HepG2 (cell line): ENCODE measurements around the gene MRNIP. TPM values are rescaled to one million over a fixed set of nuclear protein-coding genes. Genes with fewer than 3 reads are reported as not detected.

Experiments used
- ATAC-seq: fragments of 200-7000 bp; cut with Tn5 transposase; 3 replicates; pipeline ENCODE4 v1.9.1; 2020; ENCODE audit warnings: mild to moderate bottlenecking, moderate library complexity
- BruUV-seq: library from RNA; stranded (reverse); fragments of 400-500 nt; replicated peaks from 2 replicates; lab custom pipeline; 2021; lab: Mats Ljungman, UMichigan
- CTCF ChIA-PET: fragments of 300-600 bp; formaldehyde crosslinking; extraction: SDS; loops from one replicate; lab custom pipeline; 2021; ENCODE audit warnings: low total read pairs, inconsistent platforms, low intra/inter-chr PET ratio; lab: Yijun Ruan, JAX
- POLR2A ChIA-PET: fragments of 350-600 bp; sonication (Branson Sonifier 250); formaldehyde crosslinking; loops from one replicate; lab custom pipeline; 2020; ENCODE audit warnings: antibody characterized with exemption, inconsistent platforms; lab: Yijun Ruan, JAX
- DNase-seq: peaks from one replicate; pipeline ENCODE4 v3.0.0-alpha.2; 2015; ENCODE audit warnings: low spot score
- FAIRE-seq: peaks from 3 replicates; lab custom pipeline; 2011; peaks lifted over from hg19 to GRCh38; lab: Jason Lieb, UNC
- H2AFZ ChIP-seq: one replicate; pipeline ENCODE4 v1.6.1; 2011; ENCODE audit warnings: low read length, inconsistent platforms
- H3K27ac ChIP-seq: fragments of 300-600 bp; 3 replicates; pipeline ENCODE4 v1.8.0; 2011; ENCODE audit warnings: mixed run types, mild to moderate bottlenecking, mixed read lengths, low read length, inconsistent platforms; ENCODE audit not compliant: insufficient read depth; ENCODE audit errors: extremely low read length
- H3K27me3 ChIP-seq, 2 experiments: fragments of 200-600 bp in 1 of 2; 2 replicates in 1 of 2; 3 replicates in 1 of 2; pipeline versions ENCODE4 v1.6.0 to v1.8.0; 2011; ENCODE audit warnings: low read length in 2 of 2, mild to moderate bottlenecking in 2 of 2, moderate library complexity in 2 of 2, inconsistent platforms in 1 of 2; ENCODE audit not compliant: insufficient read depth in 2 of 2, control insufficient read depth in 1 of 2
- H3K36me3 ChIP-seq, 2 experiments: fragments of 200-600 bp in 1 of 2; replicated peaks in 1 of 2; 2 replicates in 1 of 2; 3 replicates in 1 of 2; pipeline versions ENCODE4 v1.5.1 to v1.8.0; 2011; ENCODE audit warnings: low read length in 2 of 2, inconsistent platforms in 1 of 2; ENCODE audit not compliant: insufficient read depth in 2 of 2, control insufficient read depth in 1 of 2
- H3K4me1 ChIP-seq: 2 replicates; pipeline ENCODE4 v1.5.1; 2012; ENCODE audit warnings: low read length, inconsistent platforms; ENCODE audit not compliant: insufficient read depth
- H3K4me2 ChIP-seq: 2 replicates; pipeline ENCODE4 v1.6.0; 2011; ENCODE audit warnings: low read depth, low read length, inconsistent platforms
- H3K4me3 ChIP-seq, 3 experiments: fragments of 200-600 bp in 1 of 3; sonication (generic), shearing (Covaris generic) in 1 of 3; replicated peaks in 1 of 3; 2 replicates each; pipeline ENCODE4 v1.5.1; 2011 to 2016; ENCODE audit warnings: low read length in 3 of 3, inconsistent platforms in 2 of 3, low read depth in 2 of 3, mild to moderate bottlenecking in 2 of 3, control low read depth in 1 of 3, mixed read lengths in 1 of 3; ENCODE audit not compliant: insufficient read depth in 1 of 3
- H3K79me2 ChIP-seq: one replicate; pipeline ENCODE4 v1.6.1; 2011; ENCODE audit warnings: low read length, inconsistent platforms; ENCODE audit not compliant: insufficient read depth
- H3K9ac ChIP-seq: 2 replicates; pipeline ENCODE4 v1.6.0; 2011; ENCODE audit warnings: mild to moderate bottlenecking, low read depth, low read length, inconsistent platforms; ENCODE audit not compliant: insufficient read depth
- H3K9me3 ChIP-seq: 2 replicates; pipeline ENCODE4 v1.5.1; 2012; ENCODE audit warnings: mild to moderate bottlenecking, low read length
- H4K20me1 ChIP-seq: 2 replicates; pipeline ENCODE4 v1.6.0; 2011; ENCODE audit warnings: inconsistent platforms, mild to moderate bottlenecking, low read length, moderate library complexity; ENCODE audit not compliant: insufficient read depth
- AGO2 ChIP-seq: fragments of 200-400 bp; formaldehyde crosslinking; optimal IDR thresholded peaks from 2 replicates; pipeline ENCODE3; 2017; ENCODE audit warnings: mild to moderate bottlenecking, low read depth, low read length, moderate library complexity
- FUBP1 ChIP-seq: sonication (generic); formaldehyde crosslinking; IDR thresholded peaks from 2 replicates; pipeline ENCODE4 v1.5.1; 2020; ENCODE audit warnings: missing genetic modification reagents, mild to moderate bottlenecking, borderline replicate concordance
- KDM6A ChIP-seq: IDR thresholded peaks from 2 replicates; pipeline ENCODE4 v1.6.1; 2016; ENCODE audit warnings: low read depth
- PAF1 ChIP-seq: IDR thresholded peaks from 2 replicates; pipeline ENCODE4 v1.6.1; 2016; ENCODE audit warnings: missing genetic modification reagents, missing compliant biosample characterization
- POGK ChIP-seq: sonication (generic); formaldehyde crosslinking; conservative IDR thresholded peaks from 2 replicates; pipeline ENCODE4 v1.8.0; 2022; ENCODE audit warnings: mild to moderate bottlenecking, moderate library complexity, missing genetic modification reagents
- POGZ ChIP-seq: sonication (generic); formaldehyde crosslinking; IDR thresholded peaks from 2 replicates; pipeline ENCODE4 v1.4.0; 2020; ENCODE audit warnings: mild to moderate bottlenecking, missing genetic modification reagents
- POLR2A ChIP-seq, 2 experiments: IDR thresholded peaks; 2 replicates each; pipeline ENCODE4 v1.6.1; 2011; ENCODE audit warnings: low read depth in 2 of 2, low read length in 2 of 2, mild to moderate bottlenecking in 1 of 2, moderate library complexity in 1 of 2; ENCODE audit not compliant: insufficient read depth in 1 of 2
- POLR2G ChIP-seq: fragments of 200-400 bp; formaldehyde crosslinking; IDR thresholded peaks from 2 replicates; pipeline ENCODE4 v1.6.1; 2018; ENCODE audit warnings: mild to moderate bottlenecking, low read depth, low read length, moderate library complexity
- REL ChIP-seq: sonication (generic); formaldehyde crosslinking; conservative IDR thresholded peaks from 2 replicates; pipeline ENCODE4 v1.8.0; 2022; ENCODE audit warnings: mild to moderate bottlenecking, missing genetic modification reagents, moderate library complexity
- SMAD9 ChIP-seq: sonication (generic); formaldehyde crosslinking; IDR thresholded peaks from 2 replicates; pipeline ENCODE4 v1.5.1; 2020; ENCODE audit warnings: mild to moderate bottlenecking, missing genetic modification reagents
- SP4 ChIP-seq: sonication (generic); formaldehyde crosslinking; IDR thresholded peaks from 2 replicates; pipeline ENCODE4 v1.8.1; 2023; ENCODE audit warnings: mild to moderate bottlenecking, missing genetic modification reagents
- ZBTB38 ChIP-seq: sonication (generic); formaldehyde crosslinking; IDR thresholded peaks from 2 replicates; pipeline ENCODE4 v1.5.1; 2020; ENCODE audit warnings: mild to moderate bottlenecking, missing genetic modification reagents
- ZNF160 ChIP-seq: sonication (generic); formaldehyde crosslinking; IDR thresholded peaks from 2 replicates; pipeline ENCODE4 v1.8.0; 2022; ENCODE audit warnings: mild to moderate bottlenecking, inconsistent platforms, missing genetic modification reagents
- ZNF572 ChIP-seq: sonication (generic); formaldehyde crosslinking; IDR thresholded peaks from 2 replicates; pipeline ENCODE4 v1.5.1; 2020; ENCODE audit warnings: mild to moderate bottlenecking, missing genetic modification reagents
- ZNF687 ChIP-seq: sonication (generic); formaldehyde crosslinking; IDR thresholded peaks from 2 replicates; pipeline ENCODE4 v1.5.1; 2020; ENCODE audit warnings: mild to moderate bottlenecking, missing genetic modification reagents, moderate library complexity
- WGBS: methylation state at CpG from one replicate; pipeline ENCODE4 v1.1.6; 2017; ENCODE audit warnings: low lambda C conversion rate; 5-methylcytosine and 5-hydroxymethylcytosine counted together
- in situ Hi-C: cut with HindIII; loops from 2 replicates; pipeline ENCODE4 v1.10.0; 2017; ENCODE audit warnings: low pct_unique_long_range_greater_than_20kb; ENCODE audit not compliant: extremely low pct_ligation_motif_present
- intact Hi-C: fragments of 100-400 bp; cut with micrococcal nuclease; formaldehyde crosslinking; loops from one replicate; pipeline ENCODE4 v1.10.0; 2022; ENCODE audit not compliant: unreplicated experiment
- polyA plus RNA-seq, 8 experiments: library from polyadenylated mRNA; depleted of rRNA in 3 of 8; stranded (reverse) in 7 of 8; unstranded in 1 of 8; fragments of >200 nt; fragmentation: Illumina TruSeq in 4 of 8; extraction: Trizol in 4 of 8; gene quantifications; 2 replicates each; pipeline versions ENCODE4 v1.2.1 to v1.2.3, GENCODE V29; 2011 to 2016; ENCODE audit warnings: low read depth in 4 of 8, missing spikeins in 1 of 8, mixed read lengths in 1 of 8; ENCODE audit not compliant: insufficient read depth in 1 of 8
- total RNA-seq, 5 experiments: library from RNA; depleted of rRNA; stranded (reverse); fragments of >200 nt; fragmentation: Illumina TruSeq; extraction: Trizol; gene quantifications; 2 replicates each; pipeline ENCODE4 v1.2.3, GENCODE V29; 2016; ENCODE audit warnings: low read depth in 1 of 5

MRNIP gene
- total and polyA plus RNA-seq, 2 of the 13 experiments (the other 11 are each of a cell fraction or from before 2014, with no cell fraction given): 15.5 to 34.1 TPM

- Histone ChIP-seq H3K9me3 (no peaks in the 10 kb centered on the region), H4K20me1 (peaks cover 21% of the 10 kb centered on the region; the same call in 1 of the 2 replicates), H3K36me3 (peaks cover 42 to 74% of the 10 kb centered on the region in 2 experiments), H3K79me2 (peaks cover 3% of the 10 kb centered on the region), H3K4me3 (no peak overlapping the region), H3K27ac (no peak overlapping the region), H3K4me1 (peaks cover 31% of the 10 kb centered on the region), H3K9ac (no peak overlapping the region), H2AFZ (no peak overlapping the region), H3K27me3 (no peaks in the 10 kb centered on the region), H3K4me2 (no peak overlapping the region)
- CTCF ChIA-PET: no interaction called here
- 97% methylated on average over 19 of the region's 20 CpGs for WGBS
- DNase-seq: no peak
- FAIRE-seq: no peak
- in situ Hi-C loops: no loop called here
- POLR2A ChIA-PET: interaction anchor here (1.0 to 2.9 kb wide), 8 partner anchors 10 to 69 kb away, joined by 3 to 9 read pairs (median 5); partner anchors contain the start of genes LTC4S and SQSTM1
- no TSS peak for BruUV-seq
- peak; percentile 25 for ATAC-seq
- intact Hi-C loops: no loop called here
- TF ChIP-seq ZBTB38 (CRISPR knock-in tag) (peak; percentile 47; the same call in 1 of the 2 replicates), FUBP1 (CRISPR knock-in tag) (no peak), REL (CRISPR knock-in tag) (no peak), ZNF687 (0 out of 2 replicates have a peak, but pooled peaks have one; percentile 29), POLR2A (IDR thresholded peaks at IDR 0.05; ENCODE audit: insufficient read depth in 1 of 2, low read depth in 2 of 2, low read length in 2 of 2) (peak in 1 of 2 experiments; percentile 52; a peak in 3 of 4 replicates), ZNF160 (CRISPR knock-in tag) (no peak), KDM6A (CRISPR knock-in tag) (no peak), ZNF572 (CRISPR knock-in tag) (no peak), SP4 (CRISPR knock-in tag) (peak; percentile 41; the same call in 1 of the 2 replicates), POGZ (no peak), POLR2G (peak; percentile 38), PAF1 (CRISPR knock-in tag) (no peak), SMAD9 (CRISPR knock-in tag) (no peak), AGO2 (peak; percentile 95), POGK (CRISPR knock-in tag) (no peak)
Observed at GRCh38 chr5:179832039-179832745, 26.4 kb downstream of the MRNIP start.
